ENCODE results near the gene DNAJC11.
"Not testable (repeated sequence)": the region's sequence is repeated elsewhere in the genome, so short reads cannot be mapped to it uniquely, and the experiment has no call there.

The DNAJC11 gene

GRCh38 chr1:6695868-6696267 lies 5.7 kb downstream of the DNAJC11 start:
- DNase-seq, result no peak

GRCh38 chr1:6694121-6694713 lies 7.4 kb downstream of the DNAJC11 start:
- no peak for DNase-seq

- no peak for DNase-seq
These were observed 8.7 kb downstream of the DNAJC11 start for GRCh38 chr1:6692956-6693355.

GRCh38 chr1:6691507-6691906 lies 10.1 kb downstream of the DNAJC11 start:
- DNase-seq, result no peak

- no peak for DNase-seq
These were observed 11.4 kb downstream of the DNAJC11 start for GRCh38 chr1:6690186-6690585.

GRCh38 chr1:6688757-6689156 lies 12.9 kb downstream of the DNAJC11 start:
- DNase-seq, result no peak

- no peak for DNase-seq
These were observed 13.6 kb downstream of the DNAJC11 start for GRCh38 chr1:6688001-6688400.

- DNase-seq, result no peak
These were observed 15.3 kb downstream of the DNAJC11 start for GRCh38 chr1:6686294-6686693.

GRCh38 chr1:6685381-6685780 lies 16.2 kb downstream of the DNAJC11 start:
- DNase-seq, result no peak

- DNase-seq, result no peak
These were observed 18.2 kb downstream of the DNAJC11 start for GRCh38 chr1:6683434-6683833.

GRCh38 chr1:6675941-6676340 lies 25.7 kb downstream of the DNAJC11 start:
- no peak for DNase-seq

- DNase-seq, result no peak
These were observed 26.8 kb downstream of the DNAJC11 start for GRCh38 chr1:6674771-6675170.

- DNase-seq, result no peak
These were observed 27.7 kb downstream of the DNAJC11 start for GRCh38 chr1:6673816-6674398.

GRCh38 chr1:6672558-6672957 lies 29.1 kb downstream of the DNAJC11 start:
- no peak for DNase-seq

GRCh38 chr1:6668503-6668902 lies 33.1 kb downstream of the DNAJC11 start:
- no peak for DNase-seq

GRCh38 chr1:6667139-6667538 lies 34.5 kb downstream of the DNAJC11 start:
- no peak for DNase-seq

- no peak for DNase-seq
These were observed 34.9 kb downstream of the DNAJC11 start for GRCh38 chr1:6666696-6667095.

GRCh38 chr1:6662468-6662867 lies 39.1 kb downstream of the DNAJC11 start:
- not testable (repeated sequence) for DNase-seq

- no peak for DNase-seq
These were observed 41.1 kb downstream of the DNAJC11 start for GRCh38 chr1:6660415-6661049.

- no peak for DNase-seq
These were observed 43.1 kb downstream of the DNAJC11 start for GRCh38 chr1:6658359-6659060.

- DNase-seq, result no peak
These were observed 44.5 kb downstream of the DNAJC11 start for GRCh38 chr1:6657138-6657537.

GRCh38 chr1:6653436-6654290 lies 48.0 kb downstream of the DNAJC11 start:
- no peak for DNase-seq

GRCh38 chr1:6652986-6653385 lies 48.6 kb downstream of the DNAJC11 start:
- DNase-seq, result no peak
